K562 treated with DMSO at 1 percent for 48 hours (cell line): ENCODE measurements around the gene TRIP11. TPM values are rescaled to one million over a fixed set of nuclear protein-coding genes. Genes with fewer than 3 reads are reported as not detected.

Experiments used
- total RNA-seq: library from RNA; unstranded; fragments of 300-600 nt; gene quantifications from 2 replicates; pipeline ENCODE4 v1.2.3, GENCODE V29; 2022; ENCODE audit warnings: low replicate concordance; ENCODE audit errors: extremely low read depth

Gene TRIP11
- total RNA-seq: not detected in 2 replicates

DNA sequence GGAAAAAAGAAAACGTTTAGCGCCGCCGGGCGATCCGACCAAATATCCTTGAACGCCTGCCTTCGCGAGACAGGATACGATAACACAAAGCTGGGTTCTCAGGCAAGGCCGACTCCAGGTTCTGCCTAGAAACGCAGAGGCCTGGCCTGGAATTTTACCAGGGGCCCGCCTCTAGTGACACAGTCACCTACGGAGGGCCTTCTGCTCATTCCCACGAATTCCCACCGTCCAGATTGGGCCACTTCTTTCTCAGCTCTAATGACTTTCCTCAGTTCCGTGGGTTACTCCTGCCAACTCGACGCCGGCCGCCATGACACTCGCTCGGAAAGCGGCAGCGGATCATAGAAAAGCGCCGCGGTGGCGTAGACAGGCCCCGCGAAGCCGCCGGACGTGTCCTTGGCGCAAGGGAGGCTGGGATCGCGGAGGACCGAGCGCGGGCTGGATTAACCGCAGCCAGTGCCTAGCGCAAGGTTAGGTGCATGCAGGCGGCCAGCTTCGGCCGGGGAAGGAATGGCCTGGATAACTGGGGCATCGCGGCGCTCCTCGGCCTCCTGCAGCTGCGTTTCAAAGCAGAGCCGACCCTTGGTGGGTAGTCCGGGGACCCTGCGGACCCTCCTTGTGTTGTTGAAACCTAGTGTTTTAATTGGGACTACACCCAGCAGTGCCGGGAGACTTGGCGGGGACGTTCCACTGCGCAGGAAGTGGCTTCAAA lies at the start of gene TRIP11:
TRIP11 (minus strand) TSS at position 341 of the 712 bp plus-strand sequence. CDS start 374 bp downstream, outside the sequence.

DNA sequence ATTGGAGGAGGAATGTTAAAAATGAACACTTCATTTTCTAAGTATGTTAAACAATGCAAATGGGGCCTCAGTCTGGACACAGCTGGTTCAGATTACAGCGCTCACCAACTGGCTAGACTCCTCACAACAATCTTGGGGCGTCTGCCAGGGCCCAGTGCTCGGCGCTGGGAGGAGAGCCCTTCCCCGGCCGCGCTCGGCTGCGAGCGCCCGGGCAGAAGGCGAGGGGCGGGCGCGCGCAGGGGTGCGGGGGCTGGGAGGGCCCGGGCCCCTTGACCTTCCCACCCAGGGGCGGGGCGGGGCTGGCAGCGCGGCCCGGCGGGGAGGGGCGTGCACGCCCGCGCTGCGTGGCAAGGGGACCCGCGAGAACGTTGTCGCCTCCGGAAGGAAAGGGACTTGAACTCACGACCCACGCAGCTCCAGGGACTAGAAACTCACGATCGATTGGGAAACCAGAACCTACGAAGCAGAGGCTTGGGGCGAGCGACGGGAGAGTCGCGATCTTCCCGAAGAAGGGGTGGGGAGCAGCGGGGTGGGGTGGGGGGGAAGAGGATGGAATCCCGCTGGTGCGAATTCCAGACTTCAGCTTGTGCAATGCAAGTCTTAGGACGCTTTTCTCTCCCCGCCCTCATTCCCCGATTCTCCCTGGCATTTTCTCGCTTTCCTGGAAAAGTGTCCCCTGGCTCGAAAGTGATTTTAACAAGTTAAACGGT lies 92.2 kb downstream of the TRIP11 start, which contains the start of gene FBLN5:
FBLN5 (minus strand) TSS at position 220 of the 710 bp plus-strand sequence. CDS start 465 bp downstream, outside the sequence.

Other genes with a start within 250 kb of the TRIP11 start
- not detected in 2 replicates for gene TC2N, start 172.5 kb downstream of the TRIP11 start, total RNA-seq
- gene FBLN5, start 92.4 kb downstream of the TRIP11 start, total RNA-seq: not detected in 2 replicates
- gene ATXN3, start 66.5 kb upstream of the TRIP11 start, total RNA-seq: not detected in 2 replicates
- gene NDUFB1, start 81.6 kb upstream of the TRIP11 start, total RNA-seq: not detected in 2 replicates
- gene CPSF2, start 81.9 kb upstream of the TRIP11 start, total RNA-seq: not detected in 2 replicates